Sigmoid colon (tissue), 4 donors: ENCODE measurements around the gene EOGT.

Experiments
- EP300 ChIP-seq, 4 donors: sonication (generic); formaldehyde crosslinking; IDR thresholded peaks; one replicate each; pipeline ENCODE4 v1.6.1; 2017; ENCODE audit warnings: antibody characterized with exemption in 4 of 4
- TF ChIP-seq, protein P1 (sequence below), 4 experiments: fragments of 450-650 bp in 3 of 4; fragments of 200-600 bp in 1 of 4; IDR thresholded peaks; one replicate each; pipeline ENCODE4 v1.5.1; 2016 to 2019; ENCODE audit warnings: antibody characterized with exemption in 4 of 4, mild to moderate bottlenecking in 3 of 4, moderate library complexity in 2 of 4

DNA sequence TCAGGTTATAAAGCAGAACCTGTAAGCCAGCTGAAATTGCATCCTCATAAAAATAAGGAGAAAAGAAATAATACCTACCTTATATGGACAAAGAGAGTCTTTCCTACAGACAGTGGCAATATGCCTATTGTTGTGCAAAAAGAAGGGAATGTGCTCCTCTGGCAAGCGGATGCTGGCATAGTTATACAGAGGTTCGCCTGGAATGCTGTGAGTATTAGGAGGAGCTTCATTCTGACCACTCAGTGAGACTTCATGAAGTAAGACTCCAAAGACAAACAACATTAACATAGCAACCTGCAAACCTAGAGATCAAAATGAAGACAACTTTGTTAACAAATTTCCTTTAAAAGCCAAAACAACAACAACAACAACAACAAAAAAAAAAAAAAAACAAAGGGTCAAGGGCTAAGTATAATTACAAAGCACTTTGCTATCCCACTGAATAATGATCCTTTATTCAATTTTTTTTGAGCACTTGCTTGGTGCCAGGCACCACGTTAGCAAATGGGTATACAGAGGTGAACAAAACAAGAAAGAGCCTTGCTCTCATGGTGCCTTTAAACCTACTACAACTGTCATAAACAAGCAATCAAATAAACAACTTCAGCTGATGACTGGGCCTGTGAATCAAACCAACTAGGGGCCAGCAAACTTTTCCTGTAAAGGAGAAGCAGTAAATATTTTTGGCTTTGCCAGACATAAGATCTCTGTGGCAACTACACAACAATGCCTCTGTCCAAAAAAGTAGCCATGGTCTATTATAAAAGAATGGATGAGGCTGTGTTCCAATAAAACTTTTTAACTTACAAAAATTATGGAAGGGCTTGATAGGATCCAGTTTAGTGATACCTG, 3.7 kb downstream of the EOGT start:
- TF ChIP-seq EP300 (IDR thresholded peaks at IDR 0.05) = no peak
- TF ChIP-seq, protein P1, sequence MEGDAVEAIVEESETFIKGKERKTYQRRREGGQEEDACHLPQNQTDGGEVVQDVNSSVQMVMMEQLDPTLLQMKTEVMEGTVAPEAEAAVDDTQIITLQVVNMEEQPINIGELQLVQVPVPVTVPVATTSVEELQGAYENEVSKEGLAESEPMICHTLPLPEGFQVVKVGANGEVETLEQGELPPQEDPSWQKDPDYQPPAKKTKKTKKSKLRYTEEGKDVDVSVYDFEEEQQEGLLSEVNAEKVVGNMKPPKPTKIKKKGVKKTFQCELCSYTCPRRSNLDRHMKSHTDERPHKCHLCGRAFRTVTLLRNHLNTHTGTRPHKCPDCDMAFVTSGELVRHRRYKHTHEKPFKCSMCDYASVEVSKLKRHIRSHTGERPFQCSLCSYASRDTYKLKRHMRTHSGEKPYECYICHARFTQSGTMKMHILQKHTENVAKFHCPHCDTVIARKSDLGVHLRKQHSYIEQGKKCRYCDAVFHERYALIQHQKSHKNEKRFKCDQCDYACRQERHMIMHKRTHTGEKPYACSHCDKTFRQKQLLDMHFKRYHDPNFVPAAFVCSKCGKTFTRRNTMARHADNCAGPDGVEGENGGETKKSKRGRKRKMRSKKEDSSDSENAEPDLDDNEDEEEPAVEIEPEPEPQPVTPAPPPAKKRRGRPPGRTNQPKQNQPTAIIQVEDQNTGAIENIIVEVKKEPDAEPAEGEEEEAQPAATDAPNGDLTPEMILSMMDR (IDR thresholded peaks at IDR 0.05) = no peak
